ENCODE data around the gene CENPF.

- TF ChIP-seq, protein P1, sequence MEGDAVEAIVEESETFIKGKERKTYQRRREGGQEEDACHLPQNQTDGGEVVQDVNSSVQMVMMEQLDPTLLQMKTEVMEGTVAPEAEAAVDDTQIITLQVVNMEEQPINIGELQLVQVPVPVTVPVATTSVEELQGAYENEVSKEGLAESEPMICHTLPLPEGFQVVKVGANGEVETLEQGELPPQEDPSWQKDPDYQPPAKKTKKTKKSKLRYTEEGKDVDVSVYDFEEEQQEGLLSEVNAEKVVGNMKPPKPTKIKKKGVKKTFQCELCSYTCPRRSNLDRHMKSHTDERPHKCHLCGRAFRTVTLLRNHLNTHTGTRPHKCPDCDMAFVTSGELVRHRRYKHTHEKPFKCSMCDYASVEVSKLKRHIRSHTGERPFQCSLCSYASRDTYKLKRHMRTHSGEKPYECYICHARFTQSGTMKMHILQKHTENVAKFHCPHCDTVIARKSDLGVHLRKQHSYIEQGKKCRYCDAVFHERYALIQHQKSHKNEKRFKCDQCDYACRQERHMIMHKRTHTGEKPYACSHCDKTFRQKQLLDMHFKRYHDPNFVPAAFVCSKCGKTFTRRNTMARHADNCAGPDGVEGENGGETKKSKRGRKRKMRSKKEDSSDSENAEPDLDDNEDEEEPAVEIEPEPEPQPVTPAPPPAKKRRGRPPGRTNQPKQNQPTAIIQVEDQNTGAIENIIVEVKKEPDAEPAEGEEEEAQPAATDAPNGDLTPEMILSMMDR (IDR thresholded peaks at IDR 0.05; ENCODE audit: borderline replicate concordance, extremely low read depth, low read length, poor library complexity, severe bottlenecking), result no peak
- no peak for TF ChIP-seq EZH2 (IDR thresholded peaks at IDR 0.05; ENCODE audit: borderline replicate concordance, low read depth, low read length, severe bottlenecking)
Observed at GRCh38 chr1:214664651-214665433, 61.8 kb downstream of the CENPF start.
